ENCODE results near the gene SIN3B. TPM values are rescaled to one million over a fixed set of nuclear protein-coding genes. Genes with fewer than 3 reads are reported as not detected.

The SIN3B gene
- total and polyA plus RNA-seq, 12 donors, result 22.8 to 133 (median 35.9) TPM

- intact Hi-C loops (cut with DNase I), result no loop called here
- WGBS, 4 donors, result 92 to 99% (median 94%) methylated on average over 16 to 39 of the region's 39 CpGs
These were observed 46.7 kb downstream of the SIN3B start for GRCh38 chr19:16875584-16876555.

GRCh38 chr19:16876904-16877361, 47.7 kb downstream of the SIN3B start:
- Histone ChIP-seq H3K27ac (peak overlapping the region in 1 of 5 donors; percentile 55), H3K27me3 (no peaks in the 10 kb centered on the region), H3K9me3 (replicated peaks in 1 of 3) (peaks cover 0 to 6% (median 0%) of the 10 kb centered on the region in 3 donors), H3K4me3 (no peak overlapping the region), H3K4me1 (replicated peaks in 1 of 2) (peaks cover 0 to 6% of the 10 kb centered on the region in 2 donors), H3K36me3 (replicated peaks in 1 of 2) (peaks cover 0 to 56% of the 10 kb centered on the region in 2 donors)
- TF ChIP-seq CTCF (IDR thresholded peaks at IDR 0.05) (no peak), POLR2A (IDR thresholded peaks at IDR 0.05) (no peak)
- intact Hi-C loops (cut with DNase I), result no loop called here
- DNase-seq, result peak in 2 of 7 donors; percentile 51 to 64
- 74 to 83% (median 77%) methylated on average over 8 to 12 of the region's 12 CpGs for WGBS, 4 donors

More at GRCh38 chr19:16875584-16876555, 46.7 kb downstream of the SIN3B start:
- Histone ChIP-seq H3K4me1 (replicated peaks in 1 of 2) (peaks cover 0 to 6% of the 10 kb centered on the region in 2 donors), H3K27me3 (no peaks in the 10 kb centered on the region), H3K36me3 (replicated peaks in 1 of 2) (peaks cover 0 to 64% of the 10 kb centered on the region in 2 donors), H3K9me3 (replicated peaks in 1 of 3) (peaks cover 0 to 1% (median 0%) of the 10 kb centered on the region in 3 donors), H3K27ac (peak overlapping the region in 1 of 5 donors; percentile 55), H3K4me3 (no peak overlapping the region)
- TF ChIP-seq CTCF (IDR thresholded peaks at IDR 0.05), result no peak
- no peak for TF ChIP-seq POLR2A (IDR thresholded peaks at IDR 0.05)
- no peak for DNase-seq

- Histone ChIP-seq H3K27me3 (no peaks in the 10 kb centered on the region), H3K36me3 (replicated peaks in 1 of 2) (peaks cover 0 to 55% of the 10 kb centered on the region in 2 donors), H3K4me3 (no peak overlapping the region), H3K4me1 (replicated peaks in 1 of 2) (peaks cover 0 to 6% of the 10 kb centered on the region in 2 donors), H3K9me3 (replicated peaks in 1 of 3) (peaks cover 0 to 11% (median 0%) of the 10 kb centered on the region in 3 donors), H3K27ac (peak overlapping the region in 1 of 5 donors; percentile 55)
- TF ChIP-seq POLR2A (IDR thresholded peaks at IDR 0.05) (no peak), CTCF (IDR thresholded peaks at IDR 0.05) (no peak)
- 88 to 96% (median 90%) methylated on average over 7 to 11 of the region's 11 CpGs for WGBS, 4 donors
- no peak for DNase-seq
- intact Hi-C loops (cut with DNase I), result no loop called here
These were observed 48.4 kb downstream of the SIN3B start for GRCh38 chr19:16877581-16877980.

- peaks cover 0 to 47% of the 10 kb centered on the region in 2 donors for H3K36me3 ChIP-seq (replicated peaks in 1 of 2)
- WGBS, 4 donors, result 95% methylated on average over 34 to 55 of the region's 55 CpGs
- H3K4me3 ChIP-seq, result no peak overlapping the region
- H3K4me1 ChIP-seq (replicated peaks in 1 of 2), result peaks cover 0 to 6% of the 10 kb centered on the region in 2 donors
- H3K27me3 ChIP-seq, result no peaks in the 10 kb centered on the region
- TF ChIP-seq CTCF (IDR thresholded peaks at IDR 0.05), result no peak
- no peak for TF ChIP-seq POLR2A (IDR thresholded peaks at IDR 0.05)
- intact Hi-C loops (cut with DNase I), result no loop called here
- H3K9me3 ChIP-seq (replicated peaks in 1 of 3), result peaks cover 0 to 15% (median 0%) of the 10 kb centered on the region in 3 donors
- DNase-seq, result no peak
- no peak overlapping the region for H3K27ac ChIP-seq
These were observed 49.2 kb downstream of the SIN3B start for GRCh38 chr19:16878181-16878965.

All from adrenal gland (tissue), 12 donors.